ENCODE results near the gene GPR137B.

The GPR137B gene

DNA sequence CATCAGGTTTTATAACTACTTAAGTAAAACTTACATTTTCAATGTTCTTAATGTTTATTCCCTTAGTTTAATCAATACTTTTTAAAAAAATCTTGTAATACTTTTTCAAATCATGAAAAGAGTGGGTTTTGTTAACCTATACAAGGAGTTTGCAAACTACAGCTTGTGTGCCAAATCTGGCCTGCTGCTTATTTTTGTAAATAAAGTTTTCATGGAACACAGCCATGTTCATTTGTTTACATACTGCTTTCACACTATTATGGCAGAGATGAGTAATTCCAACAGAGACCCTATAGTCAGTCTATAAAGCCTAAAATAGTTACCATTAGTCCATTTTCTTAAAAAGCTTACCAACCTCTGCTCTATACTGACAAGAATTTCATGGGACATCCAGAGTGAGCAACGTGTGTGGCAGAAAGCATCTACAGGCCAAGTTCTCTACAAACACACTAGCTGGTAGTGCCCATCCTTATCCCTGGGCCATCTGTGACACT, 96.8 kb downstream of the GPR137B start:
- H3K79me2 ChIP-seq, result no peaks in the 10 kb centered on the region
- no peak overlapping the region for H3K9ac ChIP-seq
- H3K4me3 ChIP-seq (ENCODE audit: low read depth, low read length), result no peak overlapping the region
- TF ChIP-seq, protein P1, sequence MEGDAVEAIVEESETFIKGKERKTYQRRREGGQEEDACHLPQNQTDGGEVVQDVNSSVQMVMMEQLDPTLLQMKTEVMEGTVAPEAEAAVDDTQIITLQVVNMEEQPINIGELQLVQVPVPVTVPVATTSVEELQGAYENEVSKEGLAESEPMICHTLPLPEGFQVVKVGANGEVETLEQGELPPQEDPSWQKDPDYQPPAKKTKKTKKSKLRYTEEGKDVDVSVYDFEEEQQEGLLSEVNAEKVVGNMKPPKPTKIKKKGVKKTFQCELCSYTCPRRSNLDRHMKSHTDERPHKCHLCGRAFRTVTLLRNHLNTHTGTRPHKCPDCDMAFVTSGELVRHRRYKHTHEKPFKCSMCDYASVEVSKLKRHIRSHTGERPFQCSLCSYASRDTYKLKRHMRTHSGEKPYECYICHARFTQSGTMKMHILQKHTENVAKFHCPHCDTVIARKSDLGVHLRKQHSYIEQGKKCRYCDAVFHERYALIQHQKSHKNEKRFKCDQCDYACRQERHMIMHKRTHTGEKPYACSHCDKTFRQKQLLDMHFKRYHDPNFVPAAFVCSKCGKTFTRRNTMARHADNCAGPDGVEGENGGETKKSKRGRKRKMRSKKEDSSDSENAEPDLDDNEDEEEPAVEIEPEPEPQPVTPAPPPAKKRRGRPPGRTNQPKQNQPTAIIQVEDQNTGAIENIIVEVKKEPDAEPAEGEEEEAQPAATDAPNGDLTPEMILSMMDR (IDR thresholded peaks at IDR 0.05), result no peak
- no peaks in the 10 kb centered on the region for H3K27me3 ChIP-seq (ENCODE audit: control insufficient read depth, insufficient read depth, low read length)
- H3K4me1 ChIP-seq, result no peaks in the 10 kb centered on the region
- no peak overlapping the region for H2AFZ ChIP-seq
- no peak overlapping the region for H3K27ac ChIP-seq
- no peak overlapping the region for H3K4me2 ChIP-seq (ENCODE audit: low read length)
- no peaks in the 10 kb centered on the region for H3K9me3 ChIP-seq (ENCODE audit: control insufficient read depth, low read length)
- H3K36me3 ChIP-seq (ENCODE audit: control insufficient read depth, insufficient read depth, low read length), result no peaks in the 10 kb centered on the region

DNA sequence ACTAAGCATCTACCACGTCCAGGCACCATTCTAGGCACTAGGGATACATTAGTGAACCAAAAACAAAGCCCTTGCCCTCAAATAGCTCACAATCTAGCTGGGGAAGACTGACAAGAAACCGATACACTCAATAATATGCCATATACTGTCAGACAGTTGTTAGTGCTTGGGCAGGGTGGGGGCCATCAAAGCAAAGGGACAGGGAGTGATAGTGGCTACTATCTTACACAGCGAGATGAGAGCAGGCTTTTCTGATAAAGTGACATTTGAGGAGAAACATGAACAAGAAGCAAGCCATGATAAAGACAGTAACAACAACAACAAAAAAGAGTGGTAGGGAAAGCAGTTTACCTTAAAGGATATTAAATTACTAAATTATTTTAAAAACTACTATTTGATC, 98.3 kb downstream of the GPR137B start:
- H3K4me3 ChIP-seq (ENCODE audit: low read depth, low read length), result no peak overlapping the region
- no peaks in the 10 kb centered on the region for H3K79me2 ChIP-seq
- H2AFZ ChIP-seq, result no peak overlapping the region
- H3K27ac ChIP-seq, result no peak overlapping the region
- no peaks in the 10 kb centered on the region for H3K36me3 ChIP-seq (ENCODE audit: control insufficient read depth, insufficient read depth, low read length)
- H3K4me2 ChIP-seq (ENCODE audit: low read length), result no peak overlapping the region
- no peaks in the 10 kb centered on the region for H3K27me3 ChIP-seq (ENCODE audit: control insufficient read depth, insufficient read depth, low read length)
- no peaks in the 10 kb centered on the region for H3K4me1 ChIP-seq
- H3K9me3 ChIP-seq (ENCODE audit: control insufficient read depth, low read length), result no peaks in the 10 kb centered on the region
- TF ChIP-seq, protein P1 (IDR thresholded peaks at IDR 0.05), result no peak
- no peak overlapping the region for H3K9ac ChIP-seq

DNA sequence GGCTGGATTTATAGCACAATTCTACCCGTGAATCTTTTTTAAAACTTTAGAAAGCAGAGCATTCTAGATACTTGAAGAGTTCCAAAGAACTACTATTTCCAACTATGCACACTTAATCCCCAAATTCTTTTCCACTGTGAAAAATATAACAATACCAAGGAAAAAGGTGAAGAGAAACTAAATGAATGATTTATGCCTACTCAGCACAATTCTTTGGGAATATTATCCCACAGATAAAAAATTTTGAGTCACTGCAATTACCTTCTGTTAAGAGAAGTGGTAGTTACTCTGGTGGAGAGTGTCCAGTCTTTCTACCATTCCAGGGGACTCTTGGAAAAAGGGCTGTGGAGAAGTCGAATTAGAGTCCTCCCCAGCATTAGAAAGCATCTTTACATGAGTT, 100.2 kb downstream of the GPR137B start:
- no peak overlapping the region for H3K4me2 ChIP-seq (ENCODE audit: low read length)
- no peaks in the 10 kb centered on the region for H3K4me1 ChIP-seq
- TF ChIP-seq, protein P1 (IDR thresholded peaks at IDR 0.05), result no peak
- H3K27me3 ChIP-seq (ENCODE audit: control insufficient read depth, insufficient read depth, low read length), result no peaks in the 10 kb centered on the region
- no peak overlapping the region for H2AFZ ChIP-seq
- H3K9me3 ChIP-seq (ENCODE audit: control insufficient read depth, low read length), result no peaks in the 10 kb centered on the region
- no peak overlapping the region for H3K9ac ChIP-seq
- H3K27ac ChIP-seq, result no peak overlapping the region
- no peak overlapping the region for H3K4me3 ChIP-seq (ENCODE audit: low read depth, low read length)
- H3K79me2 ChIP-seq, result no peaks in the 10 kb centered on the region
- no peaks in the 10 kb centered on the region for H3K36me3 ChIP-seq (ENCODE audit: control insufficient read depth, insufficient read depth, low read length)

DNA sequence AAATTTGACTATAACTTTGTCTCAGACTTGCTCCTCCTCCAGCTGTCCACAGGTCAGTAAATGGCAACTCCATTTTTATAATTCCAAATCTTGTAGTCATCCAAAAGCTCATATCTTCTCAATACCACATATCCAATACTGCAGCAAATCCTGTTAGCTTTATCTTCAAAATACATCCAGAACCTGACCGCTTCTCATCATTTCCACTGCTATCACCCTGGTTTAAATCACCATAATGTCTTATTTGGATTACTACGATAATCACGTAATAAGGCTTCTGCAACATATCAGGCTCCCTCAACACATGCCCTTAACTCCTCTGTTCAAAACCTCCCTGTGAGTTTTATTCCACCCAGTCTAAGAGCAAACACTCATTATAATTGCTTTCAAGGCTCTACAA, 104.9 kb downstream of the GPR137B start:
- TF ChIP-seq, protein P1 (IDR thresholded peaks at IDR 0.05), result no peak
- no peaks in the 10 kb centered on the region for H3K27me3 ChIP-seq (ENCODE audit: control insufficient read depth, insufficient read depth, low read length)
- H3K36me3 ChIP-seq (ENCODE audit: control insufficient read depth, insufficient read depth, low read length), result no peaks in the 10 kb centered on the region

DNA sequence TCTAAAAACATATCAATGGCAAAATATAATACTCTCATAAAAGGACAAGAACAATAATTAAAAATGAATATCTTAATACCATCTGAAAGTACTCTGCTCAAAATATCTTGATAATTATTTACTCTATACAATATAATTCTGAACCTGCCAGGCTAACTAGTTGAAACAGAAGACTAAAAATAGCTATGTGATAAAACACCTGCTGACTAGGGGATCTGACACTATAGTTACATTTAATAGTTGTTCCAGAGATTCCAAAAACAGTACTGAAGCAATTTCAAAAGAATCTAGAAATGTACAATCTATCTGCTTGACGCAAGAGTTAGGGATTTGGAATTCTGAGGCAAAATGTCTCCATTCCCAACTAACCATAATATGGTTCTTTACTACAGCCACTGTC, 109.2 kb downstream of the GPR137B start:
- TF ChIP-seq, protein P1 (IDR thresholded peaks at IDR 0.05), result no peak
- no peaks in the 10 kb centered on the region for H3K27me3 ChIP-seq (ENCODE audit: control insufficient read depth, insufficient read depth, low read length)
- H3K27ac ChIP-seq, result no peak overlapping the region
- no peak overlapping the region for H3K4me2 ChIP-seq (ENCODE audit: low read length)
- no peaks in the 10 kb centered on the region for H3K4me1 ChIP-seq
- H3K36me3 ChIP-seq (ENCODE audit: control insufficient read depth, insufficient read depth, low read length), result no peaks in the 10 kb centered on the region
- no peak overlapping the region for H2AFZ ChIP-seq
- H3K9ac ChIP-seq, result no peak overlapping the region
- H3K79me2 ChIP-seq, result no peaks in the 10 kb centered on the region
- H3K4me3 ChIP-seq (ENCODE audit: low read depth, low read length), result no peak overlapping the region
- no peaks in the 10 kb centered on the region for H3K9me3 ChIP-seq (ENCODE audit: control insufficient read depth, low read length)

More for the DNA sequence above, 104.9 kb downstream of the GPR137B start:
- Histone ChIP-seq H2AFZ (no peak overlapping the region), H3K9me3 (ENCODE audit: control insufficient read depth, low read length) (no peaks in the 10 kb centered on the region), H3K9ac (no peak overlapping the region), H3K4me1 (no peaks in the 10 kb centered on the region), H3K79me2 (no peaks in the 10 kb centered on the region), H3K4me3 (ENCODE audit: low read depth, low read length) (no peak overlapping the region), H3K4me2 (ENCODE audit: low read length) (no peak overlapping the region), H3K27ac (no peak overlapping the region)
